C4-2B (cell line): ENCODE data around the gene ENOX2.

ENCODE experiments used
- ZFX ChIP-seq: fragments of 450-650 bp; IDR thresholded peaks from 2 replicates; pipeline ENCODE4 v1.6.1; 2017
- TF ChIP-seq, protein P1 (sequence below): fragments of 450-650 bp; conservative IDR thresholded peaks from 2 replicates; pipeline ENCODE4 v1.5.1; 2017; ENCODE audit warnings: mild to moderate bottlenecking

DNA sequence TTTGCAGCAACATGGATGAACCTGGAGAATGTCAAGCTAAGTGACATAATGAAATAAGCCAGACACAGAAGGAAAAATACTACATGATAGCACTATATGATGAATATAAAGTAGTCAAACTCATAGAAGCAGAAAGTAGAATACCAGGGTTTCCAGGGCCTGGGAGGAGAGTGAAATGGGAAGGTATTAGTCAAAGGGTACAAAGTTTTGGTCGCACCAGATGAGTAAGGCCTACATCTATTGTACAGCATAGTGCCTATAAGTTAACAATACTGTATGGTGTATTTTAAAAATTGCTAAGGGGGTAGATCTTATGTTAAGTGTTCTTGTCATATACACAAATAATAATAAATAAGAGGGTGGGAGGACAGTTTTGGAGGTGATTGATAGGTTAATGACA lies 41.5 kb downstream of the ENOX2 start:
- TF ChIP-seq, protein P1, sequence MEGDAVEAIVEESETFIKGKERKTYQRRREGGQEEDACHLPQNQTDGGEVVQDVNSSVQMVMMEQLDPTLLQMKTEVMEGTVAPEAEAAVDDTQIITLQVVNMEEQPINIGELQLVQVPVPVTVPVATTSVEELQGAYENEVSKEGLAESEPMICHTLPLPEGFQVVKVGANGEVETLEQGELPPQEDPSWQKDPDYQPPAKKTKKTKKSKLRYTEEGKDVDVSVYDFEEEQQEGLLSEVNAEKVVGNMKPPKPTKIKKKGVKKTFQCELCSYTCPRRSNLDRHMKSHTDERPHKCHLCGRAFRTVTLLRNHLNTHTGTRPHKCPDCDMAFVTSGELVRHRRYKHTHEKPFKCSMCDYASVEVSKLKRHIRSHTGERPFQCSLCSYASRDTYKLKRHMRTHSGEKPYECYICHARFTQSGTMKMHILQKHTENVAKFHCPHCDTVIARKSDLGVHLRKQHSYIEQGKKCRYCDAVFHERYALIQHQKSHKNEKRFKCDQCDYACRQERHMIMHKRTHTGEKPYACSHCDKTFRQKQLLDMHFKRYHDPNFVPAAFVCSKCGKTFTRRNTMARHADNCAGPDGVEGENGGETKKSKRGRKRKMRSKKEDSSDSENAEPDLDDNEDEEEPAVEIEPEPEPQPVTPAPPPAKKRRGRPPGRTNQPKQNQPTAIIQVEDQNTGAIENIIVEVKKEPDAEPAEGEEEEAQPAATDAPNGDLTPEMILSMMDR = no peak
- TF ChIP-seq ZFX = no peak
